Measurements from ENCODE around the gene CDCA3. TPM values are rescaled to one million over a fixed set of nuclear protein-coding genes. Genes with fewer than 3 reads are reported as not detected.

The CDCA3 gene
- total RNA-seq, 4 donors from 2014 or later = 4.8 to 8.9 (median 5.9) TPM

DNA sequence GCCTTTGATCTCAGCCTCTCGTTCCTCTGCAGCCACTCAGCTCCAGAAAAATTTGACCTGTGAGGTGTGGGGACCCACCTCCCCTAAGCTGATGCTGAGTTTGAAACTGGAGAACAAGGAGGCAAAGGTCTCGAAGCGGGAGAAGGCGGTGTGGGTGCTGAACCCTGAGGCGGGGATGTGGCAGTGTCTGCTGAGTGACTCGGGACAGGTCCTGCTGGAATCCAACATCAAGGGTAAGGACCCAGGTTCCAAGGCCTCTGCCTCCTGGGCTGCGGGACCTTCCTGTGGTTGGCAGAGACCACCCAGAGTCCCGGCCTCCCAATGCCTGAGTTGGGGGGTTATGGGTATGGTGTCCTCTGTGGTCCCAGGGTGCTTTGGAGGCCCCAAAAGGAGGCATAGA lies 34.0 kb downstream of the CDCA3 start:
- no peak for DNase-seq (ENCODE audit: low spot score in 2 of 2)
- WGBS = 82% methylated on average over 6 of the region's 8 CpGs
- H3K36me3 ChIP-seq = no peaks in the 10 kb centered on the region
- no peak overlapping the region for H3K27ac ChIP-seq
- no peak for TF ChIP-seq POLR2A (IDR thresholded peaks at IDR 0.05)
- TF ChIP-seq, protein P1, sequence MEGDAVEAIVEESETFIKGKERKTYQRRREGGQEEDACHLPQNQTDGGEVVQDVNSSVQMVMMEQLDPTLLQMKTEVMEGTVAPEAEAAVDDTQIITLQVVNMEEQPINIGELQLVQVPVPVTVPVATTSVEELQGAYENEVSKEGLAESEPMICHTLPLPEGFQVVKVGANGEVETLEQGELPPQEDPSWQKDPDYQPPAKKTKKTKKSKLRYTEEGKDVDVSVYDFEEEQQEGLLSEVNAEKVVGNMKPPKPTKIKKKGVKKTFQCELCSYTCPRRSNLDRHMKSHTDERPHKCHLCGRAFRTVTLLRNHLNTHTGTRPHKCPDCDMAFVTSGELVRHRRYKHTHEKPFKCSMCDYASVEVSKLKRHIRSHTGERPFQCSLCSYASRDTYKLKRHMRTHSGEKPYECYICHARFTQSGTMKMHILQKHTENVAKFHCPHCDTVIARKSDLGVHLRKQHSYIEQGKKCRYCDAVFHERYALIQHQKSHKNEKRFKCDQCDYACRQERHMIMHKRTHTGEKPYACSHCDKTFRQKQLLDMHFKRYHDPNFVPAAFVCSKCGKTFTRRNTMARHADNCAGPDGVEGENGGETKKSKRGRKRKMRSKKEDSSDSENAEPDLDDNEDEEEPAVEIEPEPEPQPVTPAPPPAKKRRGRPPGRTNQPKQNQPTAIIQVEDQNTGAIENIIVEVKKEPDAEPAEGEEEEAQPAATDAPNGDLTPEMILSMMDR (IDR thresholded peaks at IDR 0.05) = no peak
- TF ChIP-seq EP300 (IDR thresholded peaks at IDR 0.05) = no peak
- no peak for TF ChIP-seq POLR2AphosphoS5 (IDR thresholded peaks at IDR 0.05)
- peaks cover 14% of the 10 kb centered on the region for H3K4me1 ChIP-seq
- no peaks in the 10 kb centered on the region for H3K9me3 ChIP-seq
- no peak overlapping the region for H3K4me3 ChIP-seq
- peaks cover 7% of the 10 kb centered on the region for H3K27me3 ChIP-seq

DNA sequence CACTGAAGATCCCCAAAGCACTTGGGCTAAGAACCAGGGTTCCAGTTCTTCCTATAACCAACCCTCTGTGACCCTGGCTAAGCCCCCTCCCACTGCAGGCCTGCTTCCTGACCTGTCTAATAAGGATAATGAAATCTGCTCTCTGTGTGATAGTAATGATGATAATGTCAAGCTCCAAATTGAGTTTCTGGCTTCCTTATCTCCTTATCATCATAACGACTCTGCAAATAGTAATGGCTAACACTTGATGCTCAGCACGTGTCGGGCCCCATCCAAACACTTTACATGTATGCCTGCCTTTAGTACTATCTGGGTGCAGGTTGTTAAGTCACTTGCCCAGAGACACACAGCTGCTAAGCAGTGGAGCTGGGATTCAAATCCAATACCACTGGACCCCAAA lies 34.5 kb downstream of the CDCA3 start:
- H3K4me3 ChIP-seq = no peak overlapping the region
- TF ChIP-seq POLR2A (IDR thresholded peaks at IDR 0.05) (no peak), EP300 (IDR thresholded peaks at IDR 0.05) (no peak), POLR2AphosphoS5 (IDR thresholded peaks at IDR 0.05) (no peak)
- TF ChIP-seq, protein P1 (IDR thresholded peaks at IDR 0.05) = no peak
- peaks cover 2% of the 10 kb centered on the region for H3K27me3 ChIP-seq
- peaks cover 9% of the 10 kb centered on the region for H3K4me1 ChIP-seq
- no peak for DNase-seq (ENCODE audit: low spot score in 2 of 2)
- H3K9me3 ChIP-seq = no peaks in the 10 kb centered on the region
- H3K36me3 ChIP-seq = no peaks in the 10 kb centered on the region
- 65% methylated on average over 3 of the region's 3 CpGs for WGBS
- no peak overlapping the region for H3K27ac ChIP-seq

DNA sequence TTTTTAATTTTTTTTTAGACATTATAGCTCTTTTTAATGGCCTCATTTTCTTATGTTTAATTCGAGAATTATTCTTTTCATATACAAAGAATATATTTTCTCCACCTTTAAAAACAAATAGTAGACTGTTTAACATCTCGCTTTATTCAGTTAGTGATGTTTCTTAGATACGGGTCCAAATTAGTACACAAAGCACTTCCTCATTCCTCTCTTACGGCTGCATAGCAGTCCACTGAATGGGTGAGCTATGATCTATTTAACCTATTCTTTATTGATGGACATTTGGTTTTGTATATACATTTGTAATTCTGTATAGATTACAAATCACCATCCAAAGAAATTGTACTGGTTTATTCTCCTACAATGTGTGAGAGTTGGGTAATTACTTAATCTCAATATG lies 37.7 kb downstream of the CDCA3 start:
- 47% methylated on average over 4 of the region's 4 CpGs for WGBS
- TF ChIP-seq, protein P1 (IDR thresholded peaks at IDR 0.05) = no peak
- TF ChIP-seq POLR2AphosphoS5 (IDR thresholded peaks at IDR 0.05) (no peak), EP300 (IDR thresholded peaks at IDR 0.05) (no peak), POLR2A (IDR thresholded peaks at IDR 0.05) (no peak)
- H3K27me3 ChIP-seq = no peaks in the 10 kb centered on the region

DNA sequence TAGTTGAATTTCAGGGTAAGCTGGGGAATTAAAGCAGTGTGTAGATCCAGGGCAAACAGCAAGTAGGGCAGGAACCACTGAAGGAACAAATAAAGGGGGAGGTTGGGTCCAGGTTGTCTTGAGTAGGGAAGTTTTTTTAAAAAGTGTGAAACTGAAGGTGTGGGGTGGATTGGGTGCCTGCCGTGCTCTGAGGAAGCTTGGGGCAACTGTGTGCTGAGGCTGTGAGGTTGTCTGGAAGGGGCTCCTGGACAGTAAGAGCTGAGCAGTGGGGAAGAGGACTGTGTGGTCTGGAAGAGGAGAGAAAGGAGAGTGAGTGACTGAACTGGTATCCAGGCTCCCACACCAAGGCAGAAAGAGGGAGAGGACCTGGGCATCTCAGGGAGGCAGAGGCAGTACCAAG lies 40.3 kb downstream of the CDCA3 start:
- 84% methylated on average over 1 of the region's 1 CpG for WGBS
- Histone ChIP-seq H3K27me3 (no peaks in the 10 kb centered on the region), H3K4me1 (no peaks in the 10 kb centered on the region), H3K27ac (no peak overlapping the region), H3K36me3 (no peaks in the 10 kb centered on the region), H3K9me3 (no peaks in the 10 kb centered on the region), H3K4me3 (no peak overlapping the region)
- DNase-seq (ENCODE audit: low spot score in 2 of 2) = no peak
- TF ChIP-seq POLR2AphosphoS5 (IDR thresholded peaks at IDR 0.05) = no peak
- no peak for TF ChIP-seq EP300 (IDR thresholded peaks at IDR 0.05)
- TF ChIP-seq POLR2A (IDR thresholded peaks at IDR 0.05) = no peak
- TF ChIP-seq, protein P1 (IDR thresholded peaks at IDR 0.05) = no peak

More for the DNA sequence above, 37.7 kb downstream of the CDCA3 start:
- H3K36me3 ChIP-seq = no peaks in the 10 kb centered on the region
- no peaks in the 10 kb centered on the region for H3K9me3 ChIP-seq
- no peak overlapping the region for H3K4me3 ChIP-seq
- no peak for DNase-seq (ENCODE audit: low spot score in 2 of 2)
- no peak overlapping the region for H3K27ac ChIP-seq
- no peaks in the 10 kb centered on the region for H3K4me1 ChIP-seq

DNA sequence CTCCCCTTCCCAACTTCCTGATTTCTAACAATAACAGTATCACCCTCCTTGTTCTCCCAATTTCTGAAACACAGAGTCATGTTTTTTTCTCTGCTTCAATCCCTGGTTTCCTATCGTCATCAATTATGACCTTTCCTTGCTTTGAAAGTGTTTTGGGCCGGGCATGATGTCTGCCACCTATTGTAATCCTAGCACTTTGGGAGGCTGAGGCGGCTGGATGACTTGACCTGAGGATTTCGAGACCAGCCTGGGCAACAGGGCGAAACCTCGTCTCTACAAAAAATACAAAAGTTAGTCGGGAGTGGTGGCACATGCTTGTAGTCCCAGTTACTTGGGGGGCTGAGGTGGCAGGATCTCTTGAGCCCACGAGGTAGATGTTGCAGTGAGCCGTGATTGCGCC lies 42.0 kb downstream of the CDCA3 start:
- TF ChIP-seq, protein P1 (IDR thresholded peaks at IDR 0.05) = no peak
- TF ChIP-seq EP300 (IDR thresholded peaks at IDR 0.05) = no peak
- TF ChIP-seq POLR2A (IDR thresholded peaks at IDR 0.05) = no peak
- no peak for TF ChIP-seq POLR2AphosphoS5 (IDR thresholded peaks at IDR 0.05)
- Histone ChIP-seq H3K27ac (no peak overlapping the region), H3K4me3 (no peak overlapping the region), H3K4me1 (no peaks in the 10 kb centered on the region), H3K27me3 (no peaks in the 10 kb centered on the region), H3K36me3 (no peaks in the 10 kb centered on the region), H3K9me3 (no peaks in the 10 kb centered on the region)
- no peak for DNase-seq (ENCODE audit: low spot score in 2 of 2)
- WGBS = 84% methylated on average over 10 of the region's 10 CpGs

All from suprapubic skin (tissue), 4 donors.